Activated CD8-positive, alpha-beta memory T cell treated with anti-CD3 and anti-CD28 coated beads, Interleukin-2, amount 50 U/mL, for 1 hour (primary cell): ENCODE data around the gene ZKSCAN7.
"Not testable (repeated sequence)": the region's sequence is repeated elsewhere in the genome, so short reads cannot be mapped to it uniquely, and the experiment has no call there.

Source experiments
- DNase-seq: peaks from one replicate; pipeline ENCODE4 v3.0.0-alpha.2; 2020; ENCODE audit errors: extremely low read depth

ZKSCAN7 gene

GRCh38 chr3:44577354-44577952 lies 22.5 kb downstream of the ZKSCAN7 start:
- DNase-seq, result not testable (repeated sequence)

- DNase-seq, result not testable (repeated sequence)
Measured at GRCh38 chr3:44578316-44578715, 23.3 kb downstream of the ZKSCAN7 start.

- not testable (repeated sequence) for DNase-seq
Measured at GRCh38 chr3:44578924-44579515, 24.0 kb downstream of the ZKSCAN7 start.

GRCh38 chr3:44579749-44580148 lies 24.8 kb downstream of the ZKSCAN7 start:
- not testable (repeated sequence) for DNase-seq

GRCh38 chr3:44580971-44581370 lies 26.0 kb downstream of the ZKSCAN7 start:
- not testable (repeated sequence) for DNase-seq

GRCh38 chr3:44584646-44585501 lies 29.9 kb downstream of the ZKSCAN7 start, which contains the start of gene ZNF660:
Gene ZNF660, plus strand, starts transcription at chr3:44584964. Its CDS starts 9,230 bp downstream, at chr3:44594194.
- DNase-seq, result no peak

- DNase-seq, result no peak
Measured at GRCh38 chr3:44596621-44597020, 41.6 kb downstream of the ZKSCAN7 start.

- DNase-seq, result no peak
Measured at GRCh38 chr3:44601749-44602148, 46.8 kb downstream of the ZKSCAN7 start.

- DNase-seq, result no peak
Measured at GRCh38 chr3:44612678-44613077, 57.7 kb downstream of the ZKSCAN7 start.
